ENCODE measurements around the gene MAPKAP1. TPM values are rescaled to one million over a fixed set of nuclear protein-coding genes. Genes with fewer than 3 reads are reported as not detected.

Gene MAPKAP1
- total and polyA plus RNA-seq, 8 donors, result 32.7 to 212 (median 78.2) TPM

DNA sequence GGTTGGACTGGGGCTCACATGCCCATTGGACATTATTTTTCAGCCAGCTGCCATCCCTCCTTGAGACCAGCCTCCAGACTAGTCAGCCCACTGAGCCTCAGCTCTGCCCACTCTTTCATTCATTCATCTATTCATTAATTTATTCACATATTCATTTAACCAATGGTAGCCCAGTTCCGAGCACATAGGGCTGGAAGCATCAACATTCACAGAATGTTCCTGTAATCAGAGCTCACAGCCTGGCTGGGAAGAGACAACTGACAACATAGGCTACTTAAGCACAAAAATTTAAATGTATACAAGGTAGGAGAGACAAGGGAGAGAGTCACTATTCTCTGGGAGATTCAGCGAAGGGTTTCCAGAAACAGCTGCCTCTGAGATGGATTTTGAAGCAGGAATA lies 23.2 kb upstream of the MAPKAP1 start:
- H3K4me1 ChIP-seq, result no peaks in the 10 kb centered on the region
- no peaks in the 10 kb centered on the region for H3K27me3 ChIP-seq
- intact Hi-C loops (cut with DNase I; ENCODE audit: low total_unique reads), result no loop called here
- H3K36me3 ChIP-seq, result no peaks in the 10 kb centered on the region
- no peak overlapping the region for H3K4me3 ChIP-seq
- WGBS, 5 donors, result 85 to 93% (median 92%) methylated on average over 2 of the region's 2 CpGs
- H3K27ac ChIP-seq, result no peak overlapping the region
- TF ChIP-seq POLR2A (IDR thresholded peaks at IDR 0.05), result no peak
- no peak for TF ChIP-seq CTCF (IDR thresholded peaks at IDR 0.05)
- TF ChIP-seq EP300 (IDR thresholded peaks at IDR 0.05), result no peak
- TF ChIP-seq POLR2AphosphoS5 (IDR thresholded peaks at IDR 0.05), result no peak
- no peak for DNase-seq
- no peaks in the 10 kb centered on the region for H3K9me3 ChIP-seq

DNA sequence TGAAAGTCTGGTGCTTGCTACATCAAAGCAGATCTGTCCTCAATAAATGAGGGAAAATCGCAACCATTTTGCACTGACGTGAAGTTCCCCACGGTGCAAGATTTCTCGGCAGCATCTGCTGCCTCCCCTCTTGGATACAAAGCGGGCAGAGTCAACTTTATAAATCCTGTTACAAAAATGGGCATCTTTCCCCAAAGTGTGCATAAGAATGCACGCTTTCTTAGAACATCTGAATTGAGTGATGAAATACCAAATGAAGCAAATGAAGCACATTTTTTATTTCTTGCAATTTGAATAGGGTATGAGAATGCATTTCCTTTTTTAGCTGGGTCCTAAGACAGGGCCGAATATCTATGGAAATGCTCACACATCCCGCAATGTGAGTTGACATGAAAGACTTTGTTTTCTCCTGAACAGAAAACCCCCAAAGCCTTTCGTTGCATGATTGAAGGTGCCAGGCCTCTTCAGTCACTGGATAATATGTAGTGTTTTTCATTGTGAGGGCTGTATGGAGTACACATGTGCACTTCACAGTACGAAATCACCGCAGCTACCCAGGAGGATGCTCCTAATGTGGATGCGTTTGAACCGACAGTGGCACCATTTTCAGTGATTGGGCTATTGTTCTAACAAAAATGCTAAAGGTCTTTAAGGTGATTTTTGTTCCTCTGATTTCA lies 19.6 kb upstream of the MAPKAP1 start:
- intact Hi-C loops (cut with DNase I; ENCODE audit: low total_unique reads), result no loop called here
- H3K9me3 ChIP-seq, result no peaks in the 10 kb centered on the region
- 79 to 88% (median 86%) methylated on average over 13 of the region's 13 CpGs for WGBS, 5 donors
- TF ChIP-seq CTCF (IDR thresholded peaks at IDR 0.05) (no peak), POLR2AphosphoS5 (IDR thresholded peaks at IDR 0.05) (no peak), POLR2A (IDR thresholded peaks at IDR 0.05) (no peak), EP300 (IDR thresholded peaks at IDR 0.05) (no peak)
- no peaks in the 10 kb centered on the region for H3K36me3 ChIP-seq
- no peak for DNase-seq
- no peaks in the 10 kb centered on the region for H3K4me1 ChIP-seq
- H3K4me3 ChIP-seq, result no peak overlapping the region
- no peak overlapping the region for H3K27ac ChIP-seq
- H3K27me3 ChIP-seq, result no peaks in the 10 kb centered on the region

DNA sequence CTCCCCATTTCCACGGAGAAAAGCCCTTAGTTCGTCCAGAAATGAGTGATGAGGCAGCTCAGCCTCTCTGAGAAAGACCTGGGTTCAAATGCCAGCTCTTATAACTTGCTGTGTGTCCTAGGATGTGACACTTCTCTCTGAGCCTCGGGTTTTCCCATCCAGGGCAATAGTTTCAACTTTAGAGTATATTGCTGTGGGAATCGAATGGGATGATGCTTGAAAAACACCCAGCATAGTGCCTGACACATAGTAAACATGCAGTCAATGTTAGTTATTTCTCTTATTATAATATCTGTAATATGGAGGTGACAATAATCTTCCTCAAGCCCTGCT lies 430 bp upstream of the MAPKAP1 start:
- 21 to 39% (median 30%) methylated on average over 4 of the region's 4 CpGs for WGBS, 5 donors

GRCh38 chr9:125705893-125706292 lies 1.1 kb downstream of the MAPKAP1 start:
- no peak for DNase-seq
- WGBS, 5 donors, result 74 to 79% (median 76%) methylated on average over 4 of the region's 4 CpGs
- no peak for TF ChIP-seq POLR2AphosphoS5 (IDR thresholded peaks at IDR 0.05)
- TF ChIP-seq POLR2A (IDR thresholded peaks at IDR 0.05), result no peak
- TF ChIP-seq CTCF (IDR thresholded peaks at IDR 0.05), result no peak
- TF ChIP-seq EP300 (IDR thresholded peaks at IDR 0.05), result no peak
- no peaks in the 10 kb centered on the region for H3K27me3 ChIP-seq
- no peaks in the 10 kb centered on the region for H3K9me3 ChIP-seq
- peak overlapping the region; percentile 86 to 96 (median 92) for H3K4me3 ChIP-seq
- peaks cover 15 to 50% (median 31%) of the 10 kb centered on the region in 4 donors for H3K4me1 ChIP-seq
- intact Hi-C loops (cut with DNase I; ENCODE audit: low total_unique reads), result no loop called here
- no peaks in the 10 kb centered on the region for H3K36me3 ChIP-seq
- no peak overlapping the region for H3K27ac ChIP-seq

More for the DNA sequence above, 430 bp upstream of the MAPKAP1 start:
- Histone ChIP-seq H3K4me1 (peaks cover 15 to 39% (median 28%) of the 10 kb centered on the region in 4 donors), H3K9me3 (no peaks in the 10 kb centered on the region), H3K27me3 (no peaks in the 10 kb centered on the region), H3K36me3 (no peaks in the 10 kb centered on the region), H3K4me3 (peak overlapping the region; percentile 86 to 96 (median 92)), H3K27ac (peak overlapping the region; percentile 27 to 93 (median 83))
- TF ChIP-seq CTCF (IDR thresholded peaks at IDR 0.05), result no peak
- TF ChIP-seq POLR2A (IDR thresholded peaks at IDR 0.05), result no peak
- no peak for TF ChIP-seq EP300 (IDR thresholded peaks at IDR 0.05)
- no peak for TF ChIP-seq POLR2AphosphoS5 (IDR thresholded peaks at IDR 0.05)
- intact Hi-C loops (cut with DNase I; ENCODE audit: low total_unique reads), result no loop called here
- DNase-seq, result no peak

Data from stomach (tissue), 9 donors.